Measurements from ENCODE around the gene VIPR2.
"Not testable (repeated sequence)": the region's sequence is repeated elsewhere in the genome, so short reads cannot be mapped to it uniquely, and the experiment has no call there.

VIPR2 gene

DNA sequence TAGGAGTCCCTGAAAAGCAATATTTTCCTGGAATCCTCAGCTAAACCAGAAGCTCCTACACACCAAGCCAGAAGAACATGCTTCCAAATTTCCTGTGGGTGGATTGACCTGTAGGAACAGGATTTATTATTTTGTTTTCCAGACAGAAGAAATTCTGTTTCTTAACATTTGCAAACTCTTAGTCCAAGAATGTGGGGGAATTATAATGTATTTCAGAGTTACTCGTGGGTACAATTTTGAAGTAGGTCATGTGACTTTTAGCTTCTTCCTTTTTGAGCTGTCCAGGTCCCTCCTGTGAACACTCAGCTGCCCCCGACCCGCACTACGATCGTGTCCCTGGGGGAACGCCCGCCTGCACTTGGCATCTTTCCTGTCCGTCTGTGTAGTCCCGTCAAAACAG lies 27.7 kb upstream of the VIPR2 start:
- DNase-seq (ENCODE audit: insufficient read length, low spot score), result no peak
- no peak for FAIRE-seq

GRCh38 chr7:159169391-159169790 lies 24.7 kb upstream of the VIPR2 start:
- no peak for TF ChIP-seq POLR2AphosphoS5 (IDR thresholded peaks at IDR 0.05; ENCODE audit: low read depth, low read length)
- no peak for TF ChIP-seq POLR2A (IDR thresholded peaks at IDR 0.05; ENCODE audit: low read depth, low read length)
- no peak for TF ChIP-seq PAX5 (IDR thresholded peaks at IDR 0.05; ENCODE audit: insufficient read depth, low read length, severe bottlenecking)
- TF ChIP-seq SPI1 (IDR thresholded peaks at IDR 0.05; ENCODE audit: low read depth, low read length), result no peak
- TF ChIP-seq POU2F2 (IDR thresholded peaks at IDR 0.05; ENCODE audit: low read depth, low read length), result no peak
- no peak for TF ChIP-seq TAF1 (IDR thresholded peaks at IDR 0.05; ENCODE audit: low read depth, low read length)
- FAIRE-seq (no peak), DNase-seq (ENCODE audit: insufficient read length, low spot score) (no peak)

More for the DNA sequence above, 27.7 kb upstream of the VIPR2 start:
- TF ChIP-seq POU2F2 (IDR thresholded peaks at IDR 0.05; ENCODE audit: low read depth, low read length), result no peak
- TF ChIP-seq SPI1 (IDR thresholded peaks at IDR 0.05; ENCODE audit: low read depth, low read length), result no peak
- TF ChIP-seq POLR2AphosphoS5 (IDR thresholded peaks at IDR 0.05; ENCODE audit: low read depth, low read length), result no peak
- TF ChIP-seq PAX5 (IDR thresholded peaks at IDR 0.05; ENCODE audit: insufficient read depth, low read length, severe bottlenecking), result no peak
- TF ChIP-seq POLR2A (IDR thresholded peaks at IDR 0.05; ENCODE audit: low read depth, low read length), result no peak
- no peak for TF ChIP-seq TAF1 (IDR thresholded peaks at IDR 0.05; ENCODE audit: low read depth, low read length)

DNA sequence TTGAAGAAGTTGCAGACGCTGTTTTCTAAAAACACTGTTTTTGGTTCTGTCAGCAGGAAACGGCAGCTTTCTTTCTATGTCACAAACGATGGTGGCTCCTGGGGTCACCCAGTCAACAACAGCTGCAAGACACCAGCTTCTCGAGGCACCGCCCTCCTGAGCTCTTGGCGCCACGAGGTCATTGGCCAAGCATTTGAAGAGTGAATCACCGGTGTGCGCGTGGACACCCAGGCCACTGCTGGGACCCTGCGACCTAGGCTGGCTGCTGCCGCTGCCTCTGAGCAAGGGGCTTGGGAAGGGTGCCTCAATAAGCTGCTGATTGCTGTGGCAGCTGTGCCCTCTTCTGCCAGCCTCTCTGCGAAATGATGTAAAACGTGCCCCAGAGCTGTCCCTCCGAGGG lies 22.5 kb upstream of the VIPR2 start:
- TF ChIP-seq POLR2A (IDR thresholded peaks at IDR 0.05; ENCODE audit: low read depth, low read length) (no peak), POLR2AphosphoS5 (IDR thresholded peaks at IDR 0.05; ENCODE audit: low read depth, low read length) (no peak), TAF1 (IDR thresholded peaks at IDR 0.05; ENCODE audit: low read depth, low read length) (no peak), SPI1 (IDR thresholded peaks at IDR 0.05; ENCODE audit: low read depth, low read length) (no peak)
- no peak for DNase-seq (ENCODE audit: insufficient read length, low spot score)
- no peak for FAIRE-seq

- no peak for FAIRE-seq
Measured at GRCh38 chr7:159166530-159166929, 21.9 kb upstream of the VIPR2 start.

GRCh38 chr7:159165352-159165751 lies 20.7 kb upstream of the VIPR2 start:
- no peak for TF ChIP-seq POLR2AphosphoS5 (IDR thresholded peaks at IDR 0.05; ENCODE audit: low read depth, low read length)
- FAIRE-seq, result no peak
- DNase-seq (ENCODE audit: insufficient read length, low spot score), result no peak

More at GRCh38 chr7:159166530-159166929, 21.9 kb upstream of the VIPR2 start:
- TF ChIP-seq POLR2AphosphoS5 (IDR thresholded peaks at IDR 0.05; ENCODE audit: low read depth, low read length) (no peak), SPI1 (IDR thresholded peaks at IDR 0.05; ENCODE audit: low read depth, low read length) (no peak), TAF1 (IDR thresholded peaks at IDR 0.05; ENCODE audit: low read depth, low read length) (no peak), PAX5 (IDR thresholded peaks at IDR 0.05; ENCODE audit: insufficient read depth, low read length, severe bottlenecking) (no peak), POLR2A (IDR thresholded peaks at IDR 0.05; ENCODE audit: low read depth, low read length) (no peak), POU2F2 (IDR thresholded peaks at IDR 0.05; ENCODE audit: low read depth, low read length) (no peak)
- DNase-seq (ENCODE audit: insufficient read length, low spot score), result no peak

DNA sequence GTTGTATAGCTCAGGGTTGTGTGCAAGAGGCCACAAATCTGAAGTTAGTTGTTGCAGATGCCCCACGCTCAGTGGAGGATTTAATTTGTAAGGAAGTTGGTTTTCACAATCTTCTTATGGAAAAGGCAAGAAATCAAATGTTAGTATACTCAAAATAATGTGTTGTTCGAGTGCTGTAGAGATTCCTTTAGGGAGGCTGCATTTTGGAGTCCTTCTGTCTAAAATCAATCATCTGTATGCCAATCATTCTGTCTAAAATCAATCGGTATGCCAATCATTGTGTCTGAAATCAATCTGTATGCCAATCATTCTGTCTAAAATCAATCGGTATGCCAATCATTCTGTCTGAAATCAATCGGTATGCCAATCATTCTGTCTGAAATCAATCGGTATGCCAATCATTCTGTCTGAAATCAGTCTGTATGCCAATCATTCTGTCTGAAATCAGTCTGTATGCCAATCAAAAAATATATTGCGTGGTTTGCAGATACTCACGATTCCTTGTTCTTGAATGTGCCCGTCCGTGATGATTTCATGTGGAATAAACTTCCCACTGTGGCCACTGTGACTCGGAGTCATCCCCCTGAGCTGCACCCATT lies 19.1 kb upstream of the VIPR2 start:
- FAIRE-seq; DNase-seq (ENCODE audit: insufficient read length, low spot score): not testable (repeated sequence)

- DNase-seq (ENCODE audit: insufficient read length, low spot score); FAIRE-seq: not testable (repeated sequence)
Measured at GRCh38 chr7:159162050-159162626, 17.5 kb upstream of the VIPR2 start.

GRCh38 chr7:159160450-159160849 lies 15.8 kb upstream of the VIPR2 start:
- DNase-seq (ENCODE audit: insufficient read length, low spot score) (no peak), FAIRE-seq (no peak)
- TF ChIP-seq TAF1 (IDR thresholded peaks at IDR 0.05; ENCODE audit: low read depth, low read length), result no peak
- no peak for TF ChIP-seq POLR2AphosphoS5 (IDR thresholded peaks at IDR 0.05; ENCODE audit: low read depth, low read length)

- DNase-seq (ENCODE audit: insufficient read length, low spot score) (no peak), FAIRE-seq (no peak)
- TF ChIP-seq TAF1 (IDR thresholded peaks at IDR 0.05; ENCODE audit: low read depth, low read length) (no peak), POLR2AphosphoS5 (IDR thresholded peaks at IDR 0.05; ENCODE audit: low read depth, low read length) (no peak), PAX5 (IDR thresholded peaks at IDR 0.05; ENCODE audit: insufficient read depth, low read length, severe bottlenecking) (no peak), SPI1 (IDR thresholded peaks at IDR 0.05; ENCODE audit: low read depth, low read length) (no peak), POLR2A (IDR thresholded peaks at IDR 0.05; ENCODE audit: low read depth, low read length) (no peak), POU2F2 (IDR thresholded peaks at IDR 0.05; ENCODE audit: low read depth, low read length) (no peak)
Measured at GRCh38 chr7:159159731-159160130, 15.1 kb upstream of the VIPR2 start.

DNA sequence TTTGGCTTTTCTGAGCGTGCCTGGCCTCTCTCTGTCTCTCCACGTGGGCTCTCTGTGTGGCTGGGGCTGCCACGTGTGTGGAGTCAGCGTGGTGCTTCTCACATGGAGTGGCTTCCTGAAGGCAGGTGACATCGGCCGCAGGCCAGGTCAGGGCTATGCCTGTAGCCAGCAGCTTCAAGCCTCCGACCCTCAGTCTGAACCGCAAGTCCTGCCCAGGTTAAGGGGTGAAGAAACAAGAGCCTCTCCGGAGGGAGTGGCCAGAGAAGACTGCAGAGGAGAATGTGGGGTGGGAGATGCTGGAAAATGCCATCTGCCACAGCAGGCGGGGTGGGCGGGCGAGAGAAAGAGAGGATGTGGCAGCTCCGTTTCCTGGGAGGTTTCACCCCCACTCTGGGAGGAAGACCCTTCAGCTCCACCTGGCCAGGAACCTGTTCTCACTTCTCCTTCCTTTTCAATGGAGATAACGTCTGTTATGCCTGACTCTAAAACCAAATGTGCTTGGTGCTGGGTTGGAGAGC lies 14.3 kb upstream of the VIPR2 start:
- FAIRE-seq (no peak), DNase-seq (ENCODE audit: insufficient read length, low spot score) (no peak)
- TF ChIP-seq POLR2A (IDR thresholded peaks at IDR 0.05; ENCODE audit: low read depth, low read length) (no peak), POU2F2 (IDR thresholded peaks at IDR 0.05; ENCODE audit: low read depth, low read length) (no peak), POLR2AphosphoS5 (IDR thresholded peaks at IDR 0.05; ENCODE audit: low read depth, low read length) (no peak), TAF1 (IDR thresholded peaks at IDR 0.05; ENCODE audit: low read depth, low read length) (no peak), PAX5 (IDR thresholded peaks at IDR 0.05; ENCODE audit: insufficient read depth, low read length, severe bottlenecking) (no peak), SPI1 (IDR thresholded peaks at IDR 0.05; ENCODE audit: low read depth, low read length) (no peak)
